Gastroesophageal sphincter (tissue), 3 donors: ENCODE results near the gene ANKS6.

ENCODE experiments used
- CTCF ChIP-seq, 4 experiments: fragments of 200-600 bp in 2 of 4; fragments of 450-650 bp in 2 of 4; sonication (generic) in 1 of 4; IDR thresholded peaks; one replicate each; pipeline ENCODE4 v1.5.1; 2017 to 2019; ENCODE audit warnings: antibody characterized with exemption in 4 of 4, mild to moderate bottlenecking in 2 of 4, moderate library complexity in 2 of 4
- EP300 ChIP-seq: sonication (generic); formaldehyde crosslinking; IDR thresholded peaks from one replicate; pipeline ENCODE4 v1.6.1; 2017; ENCODE audit warnings: antibody characterized with exemption, mild to moderate bottlenecking
- POLR2A ChIP-seq, 2 donors: fragments of 450-650 bp; IDR thresholded peaks; one replicate each; pipeline ENCODE4 v1.6.1; 2017; ENCODE audit warnings: antibody characterized with exemption in 2 of 2, mild to moderate bottlenecking in 2 of 2, moderate library complexity in 1 of 2
- POLR2AphosphoS5 ChIP-seq: sonication (generic); formaldehyde crosslinking; IDR thresholded peaks from one replicate; pipeline ENCODE4 v1.6.1; 2017; ENCODE audit warnings: antibody characterized with exemption

GRCh38 chr9:98795295-98795955 lies 930 bp downstream of the ANKS6 start:
- TF ChIP-seq POLR2AphosphoS5, result no peak
- no peak for TF ChIP-seq CTCF (IDR thresholded peaks at IDR 0.05)
- no peak for TF ChIP-seq POLR2A (IDR thresholded peaks at IDR 0.05)
- TF ChIP-seq EP300, result no peak
